K562 (cell line): ENCODE measurements around the gene FOXJ3. TPM values are rescaled to one million over a fixed set of nuclear protein-coding genes. Genes with fewer than 3 reads are reported as not detected.

ENCODE experiments used
- CCAR2 ChIP-seq: fragments of 200-400 bp; formaldehyde crosslinking; IDR thresholded peaks from 2 replicates; pipeline ENCODE4 v1.6.1; 2017; ENCODE audit warnings: mild to moderate bottlenecking, low read depth, low read length
- ETV5 ChIP-seq: sonication (generic); formaldehyde crosslinking; IDR thresholded peaks from 2 replicates; pipeline ENCODE4 v1.4.0; 2020; ENCODE audit warnings: low read depth, mild to moderate bottlenecking, missing genetic modification reagents
- FOXA3 ChIP-seq, 2 experiments: fragments of 450-650 bp in 1 of 2; sonication (generic) in 1 of 2; formaldehyde crosslinking; IDR thresholded peaks in 1 of 2; conservative IDR thresholded peaks in 1 of 2; 2 replicates each; pipeline versions ENCODE4 v1.4.0 to v1.8.0; 2020 to 2022; ENCODE audit warnings: mild to moderate bottlenecking in 2 of 2, missing genetic modification reagents in 1 of 2
- HNRNPH1 ChIP-seq: fragments of 200-400 bp; formaldehyde crosslinking; optimal IDR thresholded peaks from 2 replicates; pipeline ENCODE3; 2017; ENCODE audit warnings: low read depth, mild to moderate bottlenecking, low read length, moderate library complexity
- KDM5B ChIP-seq: fragments of 200-600 bp; sonication (generic); IDR thresholded peaks from 2 replicates; pipeline ENCODE4 v1.6.1; 2012; ENCODE audit warnings: low read depth, mild to moderate bottlenecking, moderate library complexity, low read length, control low read depth, inconsistent platforms; ENCODE audit not compliant: insufficient replicate concordance
- NFE2 ChIP-seq: IDR thresholded peaks from 2 replicates; pipeline ENCODE4 v1.6.1; 2014; ENCODE audit warnings: antibody characterized with exemption, low read depth
- RNF2 ChIP-seq: sonication (generic); IDR thresholded peaks from 2 replicates; pipeline ENCODE4 v1.6.1; 2016
- SMAD2 ChIP-seq: fragments of 150-350 bp; IDR thresholded peaks from 2 replicates; pipeline ENCODE4 v1.6.1; 2014; ENCODE audit warnings: low read depth, mild to moderate bottlenecking, low read length
- SREBF1 ChIP-seq: fragments of 150-350 bp; IDR thresholded peaks from 2 replicates; pipeline ENCODE4 v1.6.1; 2014; ENCODE audit warnings: antibody characterized with exemption, low read depth, low read length, borderline replicate concordance
- SUPT5H ChIP-seq: fragments of 450-650 bp; IDR thresholded peaks from 2 replicates; pipeline ENCODE4 v1.6.1; 2016
- YY1 ChIP-seq, 3 experiments: IDR thresholded peaks; 2 replicates each; pipeline ENCODE4 v1.6.1; 2011; ENCODE audit warnings: low read length in 2 of 3, mild to moderate bottlenecking in 2 of 3, moderate library complexity in 2 of 3, borderline replicate concordance in 1 of 3, control low read depth in 1 of 3, low read depth in 1 of 3; ENCODE audit not compliant: insufficient read depth in 3 of 3, insufficient replicate concordance in 2 of 3, control insufficient read depth in 1 of 3, insufficient read length in 1 of 3; ENCODE audit errors: extremely low read depth in 1 of 3
- ZBTB1 ChIP-seq: sonication (generic); formaldehyde crosslinking; IDR thresholded peaks from 2 replicates; pipeline ENCODE4 v1.8.1; 2023; ENCODE audit warnings: missing genetic modification reagents, low read depth, mild to moderate bottlenecking, borderline replicate concordance
- ZNF407 ChIP-seq: fragments of 450-650 bp; IDR thresholded peaks from 2 replicates; pipeline ENCODE4 v1.6.1; 2016; ENCODE audit warnings: low read depth
- polyA plus RNA-seq, 8 experiments: library from polyadenylated mRNA; depleted of rRNA in 4 of 8; stranded (reverse) in 5 of 8; unstranded in 3 of 8; fragments of >200 nt; fragmentation: Nextera tagmentation in 2 of 8; fragmentation: Illumina TruSeq in 1 of 8; extraction: Ambion mirVana in 2 of 8; extraction: Trizol in 1 of 8; gene quantifications; 2 replicates each; pipeline versions ENCODE4 v1.2.1 to v1.2.3, GENCODE V29; 2011 to 2014; ENCODE audit warnings: inconsistent platforms in 1 of 8, missing spikeins in 1 of 8
- total RNA-seq, 7 experiments: library from RNA; depleted of rRNA in 6 of 7; stranded (reverse); fragments of >200 nt in 6 of 7; fragmentation: Illumina TruSeq in 2 of 7; extraction: Trizol in 2 of 7; gene quantifications; 2 replicates each; pipeline versions ENCODE4 v1.2.1 to v1.2.3, GENCODE V29; 2011 to 2021; ENCODE audit warnings: low replicate concordance in 1 of 7
- TF ChIP-seq, protein P1 (sequence below): fragments of 200-800 bp; sonication (Bioruptor generic); IDR thresholded peaks from 2 replicates; pipeline ENCODE4 v1.6.1; 2017; ENCODE audit warnings: missing genetic modification characterization, missing compliant biosample characterization
- TF ChIP-seq, protein P2 (sequence below): IDR thresholded peaks from 2 replicates; pipeline ENCODE4 v1.6.1; 2016; ENCODE audit warnings: missing genetic modification characterization, missing compliant biosample characterization

Gene FOXJ3
- total and polyA plus RNA-seq, 9 of the 15 experiments (the other 6 are each of a cell fraction or from before 2014, with no cell fraction given): 8.7 to 35.3 (median 23.4) TPM

DNA sequence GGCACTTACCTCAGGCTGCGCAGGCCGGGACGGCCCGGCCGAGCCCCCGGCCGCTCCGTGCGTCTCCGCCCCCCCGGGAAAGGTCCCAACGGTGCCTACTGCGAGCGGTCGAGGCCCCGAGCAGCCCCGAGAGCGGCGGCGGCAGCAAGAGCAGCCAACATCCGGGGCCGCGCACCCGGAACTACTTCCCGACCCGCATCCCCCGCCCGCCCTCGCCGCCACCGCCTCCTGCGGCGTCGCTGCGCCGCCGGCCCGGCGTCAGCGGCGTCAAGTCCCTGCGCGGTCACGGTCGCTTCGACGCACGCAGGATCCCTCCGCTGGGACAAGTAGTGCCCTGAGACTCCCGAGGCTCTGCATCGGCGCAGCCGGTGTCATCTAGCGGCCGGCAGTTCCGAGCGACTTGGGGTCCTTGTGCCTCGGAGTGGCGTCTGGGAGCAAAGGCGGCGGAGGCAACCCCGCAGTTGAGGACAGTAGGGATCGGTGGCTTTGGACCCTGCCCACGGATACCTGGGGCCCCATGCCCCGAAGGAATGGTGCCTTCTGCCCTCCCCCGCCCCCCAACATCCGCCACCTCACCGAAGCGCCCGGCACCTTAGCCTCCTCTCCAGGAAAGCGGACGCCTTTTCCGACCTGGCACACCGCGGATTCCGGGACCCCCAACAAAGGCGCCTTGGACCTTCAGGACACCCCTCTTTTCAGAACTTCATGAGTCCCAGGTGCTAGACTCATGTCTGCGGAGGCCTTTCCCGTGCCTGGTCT, at the start of gene FOXJ3 (continued):
- TF ChIP-seq KDM5B (peak; percentile 94), SREBF1 (peak; percentile 56; the same call in 1 of the 2 replicates), ZBTB1 (CRISPR knock-in tag) (peak; percentile 85), RNF2 (peak; percentile 71; the same call in 1 of the 2 replicates), NFE2 (peak; percentile 33; the same call in 1 of the 2 replicates), YY1 (IDR thresholded peaks at IDR 0.05; ENCODE audit: borderline replicate concordance in 1 of 3, control insufficient read depth in 1 of 3, extremely low read depth in 1 of 3, insufficient read depth in 3 of 3, insufficient read length in 1 of 3, insufficient replicate concordance in 2 of 3, low read depth in 1 of 3, low read length in 2 of 3) (peak in 2 of 3 experiments; percentile 65 to 70), SUPT5H (peak; percentile 93), ZNF407 (no peak), SMAD2 (no peak), CCAR2 (no peak), ETV5 (CRISPR knock-in tag) (peak; percentile 62; the same call in 1 of the 2 replicates), FOXA3 (CRISPR knock-in tag; conservative IDR thresholded peaks at IDR 0.05 in 1 of 2, IDR thresholded peaks at IDR 0.05 in 1 of 2) (peak in 1 of 2 experiments; percentile 67; a peak in 1 of 4 replicates), HNRNPH1 (no peak)
- TF ChIP-seq, protein P1, sequence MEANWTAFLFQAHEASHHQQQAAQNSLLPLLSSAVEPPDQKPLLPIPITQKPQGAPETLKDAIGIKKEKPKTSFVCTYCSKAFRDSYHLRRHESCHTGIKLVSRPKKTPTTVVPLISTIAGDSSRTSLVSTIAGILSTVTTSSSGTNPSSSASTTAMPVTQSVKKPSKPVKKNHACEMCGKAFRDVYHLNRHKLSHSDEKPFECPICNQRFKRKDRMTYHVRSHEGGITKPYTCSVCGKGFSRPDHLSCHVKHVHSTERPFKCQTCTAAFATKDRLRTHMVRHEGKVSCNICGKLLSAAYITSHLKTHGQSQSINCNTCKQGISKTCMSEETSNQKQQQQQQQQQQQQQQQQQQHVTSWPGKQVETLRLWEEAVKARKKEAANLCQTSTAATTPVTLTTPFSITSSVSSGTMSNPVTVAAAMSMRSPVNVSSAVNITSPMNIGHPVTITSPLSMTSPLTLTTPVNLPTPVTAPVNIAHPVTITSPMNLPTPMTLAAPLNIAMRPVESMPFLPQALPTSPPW (CRISPR knock-in tag): peak; percentile 97
- TF ChIP-seq, protein P2, sequence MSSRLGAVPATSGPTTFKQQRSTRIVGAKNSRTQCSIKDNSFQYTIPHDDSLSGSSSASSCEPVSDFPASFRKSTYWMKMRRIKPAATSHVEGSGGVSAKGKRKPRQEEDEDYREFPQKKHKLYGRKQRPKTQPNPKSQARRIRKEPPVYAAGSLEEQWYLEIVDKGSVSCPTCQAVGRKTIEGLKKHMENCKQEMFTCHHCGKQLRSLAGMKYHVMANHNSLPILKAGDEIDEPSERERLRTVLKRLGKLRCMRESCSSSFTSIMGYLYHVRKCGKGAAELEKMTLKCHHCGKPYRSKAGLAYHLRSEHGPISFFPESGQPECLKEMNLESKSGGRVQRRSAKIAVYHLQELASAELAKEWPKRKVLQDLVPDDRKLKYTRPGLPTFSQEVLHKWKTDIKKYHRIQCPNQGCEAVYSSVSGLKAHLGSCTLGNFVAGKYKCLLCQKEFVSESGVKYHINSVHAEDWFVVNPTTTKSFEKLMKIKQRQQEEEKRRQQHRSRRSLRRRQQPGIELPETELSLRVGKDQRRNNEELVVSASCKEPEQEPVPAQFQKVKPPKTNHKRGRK (tag): no peak
